ENCODE results near the gene PNMA8C.

GRCh38 chr19:46461537-46461936 is 32.8 kb upstream of the PNMA8C start:
- TF ChIP-seq CTCF (IDR thresholded peaks at IDR 0.05) (no peak), ZFX (IDR thresholded peaks at IDR 0.05; ENCODE audit: borderline replicate concordance) (no peak)

Measured in 22Rv1 (cell line).